HG02852 (cell line): Measurements from ENCODE around the gene AP5Z1.
A peak's percentile ranks its signal among the peaks of the same experiment; 100 is the strongest.
"Not testable (repeated sequence)": the region's sequence is repeated elsewhere in the genome, so short reads cannot be mapped to it uniquely, and the experiment has no call there.

Experiments
- ATAC-seq: cut with Tn5 transposase; IDR thresholded peaks from one replicate; pipeline ENCODE4 v1.9.1; 2021; ENCODE audit warnings: mild to moderate bottlenecking, moderate library complexity; ENCODE audit not compliant: unreplicated experiment

The AP5Z1 gene

GRCh38 chr7:4787541-4787940 lies 12.1 kb downstream of the AP5Z1 start:
- no peak for ATAC-seq

- no peak for ATAC-seq
Observed at GRCh38 chr7:4787947-4788626, 12.7 kb downstream of the AP5Z1 start.

- ATAC-seq: no peak
Observed at GRCh38 chr7:4788627-4789189, 13.3 kb downstream of the AP5Z1 start.

GRCh38 chr7:4789194-4790077 lies 14.0 kb downstream of the AP5Z1 start:
- no peak for ATAC-seq

- ATAC-seq: no peak
Observed at GRCh38 chr7:4790078-4790465, 14.6 kb downstream of the AP5Z1 start.

GRCh38 chr7:4790516-4790991 lies 15.1 kb downstream of the AP5Z1 start:
- no peak for ATAC-seq

GRCh38 chr7:4791101-4791737 lies 15.8 kb downstream of the AP5Z1 start:
- ATAC-seq: no peak

GRCh38 chr7:4791738-4792536 lies 16.5 kb downstream of the AP5Z1 start:
- ATAC-seq: peak; percentile 51

GRCh38 chr7:4792537-4793126 lies 17.2 kb downstream of the AP5Z1 start:
- peak; percentile 12 for ATAC-seq

- ATAC-seq: not testable (repeated sequence)
Observed at GRCh38 chr7:4793385-4793993, 18.1 kb downstream of the AP5Z1 start.

- ATAC-seq: not testable (repeated sequence)
Observed at GRCh38 chr7:4794171-4794570, 18.7 kb downstream of the AP5Z1 start.

GRCh38 chr7:4794591-4795350 lies 19.3 kb downstream of the AP5Z1 start:
- ATAC-seq: no peak

- ATAC-seq: no peak
Observed at GRCh38 chr7:4796453-4796852, 21.0 kb downstream of the AP5Z1 start.

GRCh38 chr7:4797858-4798705 lies 22.7 kb downstream of the AP5Z1 start:
- no peak for ATAC-seq

- no peak for ATAC-seq
Observed at GRCh38 chr7:4798706-4799235, 23.3 kb downstream of the AP5Z1 start.

- ATAC-seq: no peak
Observed at GRCh38 chr7:4799508-4800268, 24.3 kb downstream of the AP5Z1 start.

- no peak for ATAC-seq
Observed at GRCh38 chr7:4800487-4800886, 25.1 kb downstream of the AP5Z1 start.
